ENCODE results near the gene FIS1. TPM values are rescaled to one million over a fixed set of nuclear protein-coding genes. Genes with fewer than 3 reads are reported as not detected.

FIS1 gene
- total RNA-seq, 1 donor from 2014 or later: 140 TPM

- H3K9ac ChIP-seq (ENCODE audit: low read length): no peak overlapping the region
- no peak overlapping the region for H3K4me3 ChIP-seq (ENCODE audit: insufficient read depth, low read depth, low read length)
- DNase-seq (ENCODE audit: low read depth) (no peak), FAIRE-seq (no peak)
- no peaks in the 10 kb centered on the region for H3K36me3 ChIP-seq (ENCODE audit: insufficient read depth, low read length)
- Mint-ChIP-seq H3K27me3 (ENCODE audit: low read depth, unreplicated experiment) (peaks cover 17% of the 10 kb centered on the region), H3K9me3 (ENCODE audit: unreplicated experiment) (no peaks in the 10 kb centered on the region), H3K4me1 (ENCODE audit: low read depth, unreplicated experiment) (peaks cover 2% of the 10 kb centered on the region), H3K27ac (ENCODE audit: unreplicated experiment) (no peak overlapping the region), H3K4me3 (ENCODE audit: unreplicated experiment) (no peak overlapping the region), H3K36me3 (ENCODE audit: low read depth, unreplicated experiment) (no peaks in the 10 kb centered on the region)
- no peak overlapping the region for H2AFZ ChIP-seq (ENCODE audit: low read depth, low read length)
- H3K27me3 ChIP-seq (ENCODE audit: insufficient read depth, low read length): peaks cover 9% of the 10 kb centered on the region
- TF ChIP-seq EZH2 (IDR thresholded peaks at IDR 0.05; ENCODE audit: insufficient read depth, low read length) (no peak), CTCF (IDR thresholded peaks at IDR 0.05; ENCODE audit: insufficient read depth, low read depth, low read length) (no peak)
- H3K9me3 ChIP-seq (ENCODE audit: insufficient read depth, low read depth, low read length): no peaks in the 10 kb centered on the region
- H3K27ac ChIP-seq (ENCODE audit: low read depth, low read length): no peak overlapping the region
- no peaks in the 10 kb centered on the region for H3K79me2 ChIP-seq (ENCODE audit: insufficient read depth, low read length)
- H4K20me1 ChIP-seq (ENCODE audit: insufficient read depth, low read length): no peaks in the 10 kb centered on the region
- H3K4me2 ChIP-seq (ENCODE audit: low read length): no peak overlapping the region
- no peaks in the 10 kb centered on the region for H3K4me1 ChIP-seq (ENCODE audit: insufficient read depth, low read length)
Observed at GRCh38 chr7:101278461-101279292, 33.8 kb upstream of the FIS1 start.

GRCh38 chr7:101277155-101277554, 32.3 kb upstream of the FIS1 start:
- H3K4me1 Mint-ChIP-seq (ENCODE audit: low read depth, unreplicated experiment): peaks cover 2% of the 10 kb centered on the region
- FAIRE-seq: no peak
- H3K27me3 ChIP-seq (ENCODE audit: insufficient read depth, low read length): peaks cover 9% of the 10 kb centered on the region
- H3K4me3 ChIP-seq (ENCODE audit: insufficient read depth, low read depth, low read length): no peak overlapping the region
- no peak overlapping the region for H3K27ac Mint-ChIP-seq (ENCODE audit: unreplicated experiment)
- no peaks in the 10 kb centered on the region for H3K9me3 ChIP-seq (ENCODE audit: insufficient read depth, low read depth, low read length)
- H3K79me2 ChIP-seq (ENCODE audit: insufficient read depth, low read length): no peaks in the 10 kb centered on the region
- H3K4me3 Mint-ChIP-seq (ENCODE audit: unreplicated experiment): no peak overlapping the region
- no peak for TF ChIP-seq EZH2 (IDR thresholded peaks at IDR 0.05; ENCODE audit: insufficient read depth, low read length)
- TF ChIP-seq CTCF (IDR thresholded peaks at IDR 0.05; ENCODE audit: insufficient read depth, low read depth, low read length): no peak
- no peaks in the 10 kb centered on the region for H3K4me1 ChIP-seq (ENCODE audit: insufficient read depth, low read length)
- H3K4me2 ChIP-seq (ENCODE audit: low read length): no peak overlapping the region
- peaks cover 13% of the 10 kb centered on the region for H3K27me3 Mint-ChIP-seq (ENCODE audit: low read depth, unreplicated experiment)
- no peak for DNase-seq (ENCODE audit: low read depth)
- H3K36me3 Mint-ChIP-seq (ENCODE audit: low read depth, unreplicated experiment): no peaks in the 10 kb centered on the region
- H2AFZ ChIP-seq (ENCODE audit: low read depth, low read length): no peak overlapping the region
- no peaks in the 10 kb centered on the region for H3K9me3 Mint-ChIP-seq (ENCODE audit: unreplicated experiment)
- H3K9ac ChIP-seq (ENCODE audit: low read length): no peak overlapping the region
- H3K27ac ChIP-seq (ENCODE audit: low read depth, low read length): no peak overlapping the region
- no peaks in the 10 kb centered on the region for H3K36me3 ChIP-seq (ENCODE audit: insufficient read depth, low read length)
- no peaks in the 10 kb centered on the region for H4K20me1 ChIP-seq (ENCODE audit: insufficient read depth, low read length)

GRCh38 chr7:101273206-101273605, 28.3 kb upstream of the FIS1 start:
- Histone ChIP-seq H3K4me1 (ENCODE audit: insufficient read depth, low read length) (no peaks in the 10 kb centered on the region), H3K4me2 (ENCODE audit: low read length) (no peak overlapping the region), H3K27me3 (ENCODE audit: insufficient read depth, low read length) (peaks cover 9% of the 10 kb centered on the region), H3K9me3 (ENCODE audit: insufficient read depth, low read depth, low read length) (no peaks in the 10 kb centered on the region), H4K20me1 (ENCODE audit: insufficient read depth, low read length) (no peaks in the 10 kb centered on the region), H2AFZ (ENCODE audit: low read depth, low read length) (no peak overlapping the region), H3K27ac (ENCODE audit: low read depth, low read length) (no peak overlapping the region), H3K9ac (ENCODE audit: low read length) (no peak overlapping the region), H3K79me2 (ENCODE audit: insufficient read depth, low read length) (no peaks in the 10 kb centered on the region), H3K36me3 (ENCODE audit: insufficient read depth, low read length) (no peaks in the 10 kb centered on the region), H3K4me3 (ENCODE audit: insufficient read depth, low read depth, low read length) (no peak overlapping the region)
- peaks cover 4% of the 10 kb centered on the region for H3K27me3 Mint-ChIP-seq (ENCODE audit: low read depth, unreplicated experiment)
- H3K27ac Mint-ChIP-seq (ENCODE audit: unreplicated experiment): no peak overlapping the region
- H3K4me3 Mint-ChIP-seq (ENCODE audit: unreplicated experiment): no peak overlapping the region
- no peaks in the 10 kb centered on the region for H3K4me1 Mint-ChIP-seq (ENCODE audit: low read depth, unreplicated experiment)
- H3K9me3 Mint-ChIP-seq (ENCODE audit: unreplicated experiment): no peaks in the 10 kb centered on the region
- no peak for FAIRE-seq
- no peak for TF ChIP-seq EZH2 (IDR thresholded peaks at IDR 0.05; ENCODE audit: insufficient read depth, low read length)
- no peak for TF ChIP-seq CTCF (IDR thresholded peaks at IDR 0.05; ENCODE audit: insufficient read depth, low read depth, low read length)
- no peak for DNase-seq (ENCODE audit: low read depth)
- no peaks in the 10 kb centered on the region for H3K36me3 Mint-ChIP-seq (ENCODE audit: low read depth, unreplicated experiment)

Data from astrocyte (in vitro differentiated cells and primary cell).